NCI-H524 treated with DMSO at 0.1 percent for 48 hours (cell line): ENCODE data around the gene DNAJC12.
A peak's percentile ranks its signal among the peaks of the same experiment; 100 is the strongest.
"Not testable (repeated sequence)": the region's sequence is repeated elsewhere in the genome, so short reads cannot be mapped to it uniquely, and the experiment has no call there.

Experiments used
- DNase-seq: peaks from one replicate; lab custom pipeline; 2025; lab: John Stamatoyannopoulos, UW

DNAJC12 gene

GRCh38 chr10:67792653-67793052 is 45.3 kb downstream of the DNAJC12 start:
- DNase-seq = no peak

- no peak for DNase-seq
Observed at GRCh38 chr10:67790534-67791408, 47.2 kb downstream of the DNAJC12 start.

GRCh38 chr10:67789769-67790168 is 48.2 kb downstream of the DNAJC12 start:
- no peak for DNase-seq

GRCh38 chr10:67788028-67788886 is 49.7 kb downstream of the DNAJC12 start:
- DNase-seq = no peak

GRCh38 chr10:67785098-67785497 is 52.9 kb downstream of the DNAJC12 start:
- DNase-seq = no peak

- no peak for DNase-seq
Observed at GRCh38 chr10:67784474-67784873, 53.5 kb downstream of the DNAJC12 start.

GRCh38 chr10:67783606-67784294 is 54.2 kb downstream of the DNAJC12 start:
- DNase-seq = no peak

- no peak for DNase-seq
Observed at GRCh38 chr10:67782530-67782929, 55.5 kb downstream of the DNAJC12 start.

GRCh38 chr10:67780759-67781538 is 57.0 kb downstream of the DNAJC12 start:
- DNase-seq = no peak

GRCh38 chr10:67780204-67780621 is 57.8 kb downstream of the DNAJC12 start:
- not testable (repeated sequence) for DNase-seq

- DNase-seq = no peak
Observed at GRCh38 chr10:67779465-67780203, 58.4 kb downstream of the DNAJC12 start.

- no peak for DNase-seq
Observed at GRCh38 chr10:67776371-67776770, 61.6 kb downstream of the DNAJC12 start.

- no peak for DNase-seq
Observed at GRCh38 chr10:67775279-67775678, 62.7 kb downstream of the DNAJC12 start.

GRCh38 chr10:67772894-67773511 is 65.0 kb downstream of the DNAJC12 start:
- no peak for DNase-seq

- no peak for DNase-seq
Observed at GRCh38 chr10:67772151-67772550, 65.8 kb downstream of the DNAJC12 start.

GRCh38 chr10:67771200-67771599 is 66.8 kb downstream of the DNAJC12 start:
- DNase-seq = no peak

GRCh38 chr10:67770537-67770936 is 67.5 kb downstream of the DNAJC12 start:
- DNase-seq = no peak

- no peak for DNase-seq
Observed at GRCh38 chr10:67767244-67767643, 70.7 kb downstream of the DNAJC12 start.

- DNase-seq = peak; percentile 55
Observed at GRCh38 chr10:67764012-67764822, 73.8 kb downstream of the DNAJC12 start.
